RWPE1 (cell line): Measurements from ENCODE around the gene SLC38A1.

Experiments
- CTCF ChIA-PET: fragments of 350-600 bp; sonication (Branson Sonifier 250); formaldehyde crosslinking; extraction: SDS; loops from one replicate; lab custom pipeline; 2021; lab: Yijun Ruan, JAX
- POLR2A ChIA-PET: fragments of 400-600 bp; formaldehyde crosslinking; extraction: SDS; loops from one replicate; lab custom pipeline; 2020; ENCODE audit warnings: antibody characterized with exemption; ENCODE audit not compliant: low non-redundant PET; lab: Yijun Ruan, JAX
- DNase-seq: peaks from one replicate; pipeline ENCODE4 v3.0.0; 2012; ENCODE audit warnings: low spot score
- H3K27ac ChIP-seq: fragments of 450-650 bp; 2 replicates; pipeline ENCODE4 v1.5.1; 2017
- TF ChIP-seq, protein P1 (sequence below): fragments of 450-650 bp; conservative IDR thresholded peaks from 2 replicates; pipeline ENCODE4 v1.5.1; 2017; ENCODE audit warnings: low read depth, mild to moderate bottlenecking

SLC38A1 gene

DNA sequence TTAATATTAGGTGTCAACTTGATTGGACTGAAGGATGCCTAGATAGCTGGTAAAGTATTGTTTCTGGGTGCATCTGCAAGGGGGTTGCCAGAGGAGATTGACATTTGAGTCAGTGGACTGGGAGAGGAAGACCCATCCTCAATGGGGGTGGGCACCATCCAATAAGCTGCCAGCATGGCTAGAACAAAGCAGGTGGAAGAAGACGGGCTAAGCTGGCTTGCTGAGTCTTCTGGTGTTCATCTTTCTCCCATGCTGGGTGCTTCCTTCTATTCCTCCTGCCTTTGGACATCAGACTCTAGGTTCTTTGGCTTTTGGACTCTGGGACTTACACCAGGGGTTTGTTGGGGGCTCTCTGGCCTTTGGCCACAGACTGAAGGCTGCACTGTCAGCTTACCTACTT, 87.4 kb downstream of the SLC38A1 start:
- TF ChIP-seq, protein P1, sequence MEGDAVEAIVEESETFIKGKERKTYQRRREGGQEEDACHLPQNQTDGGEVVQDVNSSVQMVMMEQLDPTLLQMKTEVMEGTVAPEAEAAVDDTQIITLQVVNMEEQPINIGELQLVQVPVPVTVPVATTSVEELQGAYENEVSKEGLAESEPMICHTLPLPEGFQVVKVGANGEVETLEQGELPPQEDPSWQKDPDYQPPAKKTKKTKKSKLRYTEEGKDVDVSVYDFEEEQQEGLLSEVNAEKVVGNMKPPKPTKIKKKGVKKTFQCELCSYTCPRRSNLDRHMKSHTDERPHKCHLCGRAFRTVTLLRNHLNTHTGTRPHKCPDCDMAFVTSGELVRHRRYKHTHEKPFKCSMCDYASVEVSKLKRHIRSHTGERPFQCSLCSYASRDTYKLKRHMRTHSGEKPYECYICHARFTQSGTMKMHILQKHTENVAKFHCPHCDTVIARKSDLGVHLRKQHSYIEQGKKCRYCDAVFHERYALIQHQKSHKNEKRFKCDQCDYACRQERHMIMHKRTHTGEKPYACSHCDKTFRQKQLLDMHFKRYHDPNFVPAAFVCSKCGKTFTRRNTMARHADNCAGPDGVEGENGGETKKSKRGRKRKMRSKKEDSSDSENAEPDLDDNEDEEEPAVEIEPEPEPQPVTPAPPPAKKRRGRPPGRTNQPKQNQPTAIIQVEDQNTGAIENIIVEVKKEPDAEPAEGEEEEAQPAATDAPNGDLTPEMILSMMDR = no peak
- H3K27ac ChIP-seq = no peak overlapping the region
- DNase-seq = no peak
- POLR2A ChIA-PET = no interaction called here
- CTCF ChIA-PET = interaction anchor here (0.9 kb wide), 1 partner anchor 57 kb away, joined by 4 read pairs; no protein-coding TSS in a partner anchor

DNA sequence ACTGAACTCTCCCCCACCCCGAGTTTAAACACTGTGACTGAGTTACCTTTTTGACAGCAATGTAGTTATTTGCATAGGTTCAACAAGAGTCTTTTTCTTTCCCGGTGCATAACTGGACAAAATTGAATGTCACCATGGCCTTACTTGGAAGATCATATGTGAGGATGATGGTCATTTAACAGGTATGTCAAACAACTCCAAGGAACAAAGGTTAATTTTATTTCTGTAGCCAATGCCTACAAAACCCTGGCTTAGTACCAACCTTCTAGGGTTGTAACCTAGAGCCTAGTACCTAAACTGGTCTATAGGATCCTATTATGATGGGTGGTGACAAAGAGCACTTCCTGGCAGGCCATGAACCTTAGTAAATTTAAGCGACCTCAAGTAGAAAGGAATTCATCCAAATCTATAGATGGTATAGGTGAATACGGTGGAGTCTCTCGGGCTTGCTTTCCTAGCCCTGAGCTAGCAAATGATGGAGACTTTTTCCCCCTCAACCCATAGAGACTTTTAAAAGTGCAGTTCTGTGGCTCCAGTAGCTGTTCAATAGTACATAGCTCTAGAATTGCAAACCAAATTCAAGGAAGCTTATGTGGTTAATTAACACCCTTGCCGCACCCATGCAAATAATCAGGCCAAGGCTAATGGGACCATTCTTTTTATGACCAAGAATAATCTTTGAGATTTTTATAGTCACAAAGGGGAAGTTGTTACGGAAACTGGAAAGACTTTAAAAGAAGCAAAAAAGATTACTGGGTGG, 89.0 kb downstream of the SLC38A1 start:
- ChIA-PET CTCF (no interaction called here), POLR2A (no interaction called here)
- TF ChIP-seq, protein P1 = no peak
- DNase-seq = no peak
- no peak overlapping the region for H3K27ac ChIP-seq

DNA sequence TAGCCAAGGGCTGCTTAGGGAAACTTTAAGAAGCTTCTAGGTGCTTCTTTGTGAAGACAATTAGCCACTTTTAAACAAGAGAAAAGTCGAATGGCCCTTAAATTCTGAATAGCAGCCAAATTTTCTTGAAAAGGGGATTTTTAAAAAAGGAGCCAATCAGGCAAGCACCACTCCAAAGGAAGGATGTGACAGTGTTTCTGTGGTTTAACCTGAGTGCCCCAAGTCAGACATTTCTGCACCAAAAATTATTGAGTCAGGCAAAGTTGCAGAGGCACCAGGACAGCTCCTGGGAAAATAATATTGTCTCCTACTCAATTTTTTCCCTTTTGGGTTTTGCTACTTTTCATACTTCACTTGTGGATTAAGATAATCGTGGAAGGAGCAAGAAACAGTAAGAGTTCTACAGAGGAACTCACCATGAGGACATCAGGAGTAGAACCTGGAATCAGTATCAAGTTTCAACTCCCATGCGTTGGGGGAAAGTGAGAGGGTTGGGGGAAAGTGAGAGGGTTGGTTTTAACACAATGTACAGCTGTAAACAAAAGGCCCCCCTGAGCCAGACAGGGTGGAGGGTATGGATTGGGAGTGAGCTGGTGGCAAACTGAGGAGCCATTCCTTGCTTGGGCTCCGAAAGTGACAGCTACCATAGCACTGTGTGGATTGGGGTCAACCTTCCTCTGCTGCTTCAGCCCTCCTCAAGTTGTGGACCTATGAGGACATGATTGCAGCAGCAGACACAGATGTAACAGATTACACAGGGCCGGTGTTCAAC, 90.8 kb downstream of the SLC38A1 start:
- no peak for DNase-seq
- TF ChIP-seq, protein P1 = no peak
- CTCF ChIA-PET = no interaction called here
- POLR2A ChIA-PET = no interaction called here
- H3K27ac ChIP-seq = no peak overlapping the region

DNA sequence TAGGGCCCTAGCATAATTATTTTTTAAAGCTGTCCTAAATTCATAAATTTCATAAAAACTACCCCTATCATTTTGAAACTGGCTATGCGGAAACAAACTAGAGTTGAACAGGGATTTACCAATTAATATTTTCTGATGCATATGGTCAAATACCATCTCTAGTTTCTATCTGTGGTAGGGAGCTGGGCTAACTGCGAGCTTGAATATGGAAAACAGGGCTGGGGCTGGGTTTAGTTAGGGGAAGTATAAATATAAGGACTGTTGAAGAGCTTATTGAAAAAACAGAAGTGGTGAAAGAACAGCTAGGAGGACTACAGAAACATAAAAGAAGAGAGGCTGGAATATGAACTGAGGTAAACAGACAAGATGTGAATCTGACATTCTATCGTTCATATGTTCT, 91.8 kb downstream of the SLC38A1 start:
- no peak overlapping the region for H3K27ac ChIP-seq
- TF ChIP-seq, protein P1 = no peak
- no peak for DNase-seq
- ChIA-PET CTCF (interaction anchor here (0.7 kb wide), 1 partner anchor 420 kb away, joined by 3 read pairs; no protein-coding TSS in a partner anchor), POLR2A (no interaction called here)

DNA sequence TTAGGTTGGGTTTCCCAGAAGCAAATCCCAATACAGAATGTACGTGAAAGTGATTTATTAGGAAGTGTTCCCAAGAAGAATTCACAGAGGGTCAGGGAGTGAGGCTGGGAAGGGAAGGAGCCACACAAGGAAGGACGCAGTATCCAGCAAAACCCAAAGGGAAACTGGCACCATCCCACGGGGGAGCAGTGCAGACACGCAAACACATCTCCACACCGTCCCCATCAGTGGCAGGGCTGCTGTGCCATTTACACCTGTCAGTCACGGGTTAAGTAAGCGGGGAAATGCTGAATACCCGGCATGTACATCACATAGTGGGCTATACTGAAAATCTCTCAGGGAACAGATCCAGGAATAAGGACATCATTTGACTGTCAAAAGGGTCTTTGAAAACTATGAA, 93.9 kb downstream of the SLC38A1 start:
- H3K27ac ChIP-seq = no peak overlapping the region
- ChIA-PET POLR2A (no interaction called here), CTCF (no interaction called here)
- DNase-seq = no peak
- TF ChIP-seq, protein P1 = no peak

DNA sequence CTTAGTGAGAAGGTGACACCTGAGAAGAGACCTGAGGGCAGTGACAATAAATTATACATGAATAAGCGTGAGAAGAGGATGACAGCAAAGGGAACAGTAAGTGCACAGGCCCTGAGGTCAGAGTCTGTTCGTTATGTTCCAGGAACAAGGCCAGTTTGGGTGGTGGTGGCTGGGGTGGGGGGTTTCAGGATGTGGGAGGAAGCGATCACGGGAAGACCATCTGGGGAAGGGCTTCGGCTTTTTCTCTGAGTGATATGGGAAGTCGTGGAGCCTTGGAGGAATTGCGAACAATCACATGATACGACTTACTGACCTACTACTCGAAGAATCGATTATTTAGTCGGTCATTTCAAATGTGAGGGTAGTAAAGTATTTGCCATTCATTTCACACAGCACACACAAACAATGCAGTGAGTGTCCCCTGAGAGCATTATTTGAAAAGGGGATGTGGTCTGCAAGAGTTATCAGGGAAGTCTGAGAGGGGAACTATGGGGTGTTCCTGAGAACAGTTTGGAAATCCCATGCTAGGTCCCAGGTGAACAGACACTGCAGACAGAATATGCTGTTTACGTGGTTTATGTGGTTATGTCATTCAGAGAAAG, 94.7 kb downstream of the SLC38A1 start:
- ChIA-PET CTCF (no interaction called here), POLR2A (no interaction called here)
- no peak overlapping the region for H3K27ac ChIP-seq
- no peak for DNase-seq
- TF ChIP-seq, protein P1 = no peak
